IPS DF 4.7 (cell line): ENCODE results near the gene SCTR.
"Not testable (repeated sequence)": the region's sequence is repeated elsewhere in the genome, so short reads cannot be mapped to it uniquely, and the experiment has no call there.

Experiments used
- DNase-seq: peaks from one replicate; pipeline ENCODE4 v3.0.0-alpha.2; 2013; ENCODE audit warnings: low spot score; ENCODE audit errors: extremely low read depth

Gene SCTR

DNA sequence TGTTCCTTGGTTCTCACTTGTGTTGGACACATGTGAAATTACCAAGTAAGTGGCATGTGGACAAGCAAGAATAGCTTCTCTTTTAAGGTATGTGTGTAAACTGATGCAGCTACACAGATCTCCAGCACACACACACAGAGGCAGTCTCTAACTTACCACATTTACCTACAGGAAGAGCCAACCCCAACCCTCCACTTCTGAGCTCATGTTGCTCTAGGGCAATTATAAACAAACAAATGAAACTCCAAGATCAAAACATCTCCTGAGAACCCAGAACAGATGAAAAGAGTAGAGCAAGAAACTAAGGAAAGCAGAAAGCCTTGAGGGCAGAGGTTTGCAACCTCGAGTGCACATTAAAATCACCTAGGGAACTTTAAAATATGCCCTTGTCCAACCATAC, 108.7 kb downstream of the SCTR start:
- no peak for DNase-seq

DNA sequence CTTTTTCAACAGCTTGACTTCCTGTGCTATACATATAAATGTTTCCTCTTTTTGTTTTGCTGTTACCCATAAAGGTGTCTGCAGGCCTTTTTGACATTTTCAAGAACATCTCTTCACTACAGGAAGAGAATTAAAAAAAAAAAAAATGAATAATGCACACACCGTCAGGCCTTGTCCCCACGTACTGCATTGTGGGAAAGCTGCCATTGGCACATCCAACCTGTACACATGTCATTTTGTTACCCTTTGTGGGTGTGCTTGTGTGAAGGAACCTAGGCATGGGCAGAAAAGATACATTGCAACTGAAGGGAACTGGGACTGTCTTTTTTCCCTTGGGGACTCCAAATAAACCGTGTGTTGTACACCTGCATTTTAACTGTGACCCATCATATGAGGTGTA, 109.4 kb downstream of the SCTR start:
- no peak for DNase-seq

DNA sequence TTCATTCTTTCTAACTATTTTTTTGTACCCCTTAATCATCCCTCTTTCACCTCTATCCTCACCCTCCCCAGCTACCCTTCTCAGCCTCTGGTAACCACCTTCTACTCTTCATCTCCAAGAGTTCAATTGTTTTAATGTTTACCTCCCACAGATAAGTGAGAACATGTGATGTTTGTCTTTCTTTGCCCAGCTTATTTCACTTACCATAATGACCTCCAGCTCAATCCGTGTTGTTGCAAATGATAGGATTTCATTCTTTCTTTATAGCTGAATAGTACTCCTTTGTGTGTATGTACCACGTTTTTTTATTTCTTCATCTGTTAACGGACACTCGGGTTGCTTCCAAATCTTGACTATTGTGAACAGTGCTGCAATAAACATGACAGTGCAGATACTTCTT, 114.8 kb downstream of the SCTR start:
- DNase-seq, result no peak

DNA sequence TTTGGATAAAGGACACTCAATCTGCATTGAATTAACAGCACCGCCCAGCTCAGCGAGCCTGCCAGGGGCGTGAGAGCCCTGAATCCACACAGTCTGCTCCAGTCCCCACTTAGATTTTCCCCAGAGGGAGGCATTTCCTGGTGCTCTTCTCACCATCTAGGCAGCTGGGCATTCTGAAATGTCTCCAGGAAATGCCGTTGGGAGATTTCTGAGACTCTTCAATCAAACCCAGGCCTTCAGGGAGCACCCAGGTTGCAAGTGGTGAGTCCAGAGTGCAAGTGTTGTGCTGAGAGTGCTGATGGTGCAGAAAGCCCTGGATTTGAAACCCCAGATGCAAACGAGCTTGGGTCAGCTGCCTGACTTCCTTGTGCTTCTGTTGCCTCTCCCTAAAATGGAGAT, 116.1 kb downstream of the SCTR start:
- DNase-seq, result no peak

DNA sequence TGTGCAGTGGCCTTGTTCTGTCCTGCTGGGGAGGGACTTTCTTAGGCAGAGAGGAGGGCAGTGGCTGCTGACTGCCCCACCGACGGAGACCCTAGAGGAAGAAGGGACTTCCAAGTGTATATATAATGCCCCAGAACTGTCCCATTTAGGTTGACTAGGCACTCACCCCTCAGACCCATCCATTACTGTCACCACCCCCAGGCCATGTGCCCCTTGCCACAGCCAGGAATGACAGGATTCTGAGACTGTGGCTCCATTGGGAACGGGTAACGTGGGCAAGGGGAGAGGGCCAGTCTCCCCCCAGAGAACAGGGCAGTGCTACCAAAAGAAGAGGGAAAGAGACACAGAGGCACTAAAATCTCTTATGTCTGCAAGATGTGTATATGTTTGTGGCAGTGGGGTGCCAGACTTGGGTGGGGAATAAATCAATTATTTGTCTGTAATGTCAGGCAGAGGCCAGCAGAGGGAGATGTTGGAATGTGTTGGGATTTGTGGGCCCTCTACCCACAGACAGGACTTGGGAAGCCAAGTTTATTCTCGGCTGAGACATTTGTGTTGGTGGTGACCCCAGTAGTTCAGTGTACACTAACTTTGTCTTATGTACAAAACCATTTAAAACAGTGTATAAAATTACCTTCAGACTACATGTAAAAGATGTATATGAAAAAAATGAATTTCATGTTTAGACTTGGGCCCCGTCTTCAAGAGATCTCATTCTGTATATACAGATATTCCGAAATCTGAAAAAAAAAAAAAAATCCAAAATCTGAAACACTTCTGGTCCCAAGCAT, 116.7 kb downstream of the SCTR start:
- peak; percentile 41 for DNase-seq

DNA sequence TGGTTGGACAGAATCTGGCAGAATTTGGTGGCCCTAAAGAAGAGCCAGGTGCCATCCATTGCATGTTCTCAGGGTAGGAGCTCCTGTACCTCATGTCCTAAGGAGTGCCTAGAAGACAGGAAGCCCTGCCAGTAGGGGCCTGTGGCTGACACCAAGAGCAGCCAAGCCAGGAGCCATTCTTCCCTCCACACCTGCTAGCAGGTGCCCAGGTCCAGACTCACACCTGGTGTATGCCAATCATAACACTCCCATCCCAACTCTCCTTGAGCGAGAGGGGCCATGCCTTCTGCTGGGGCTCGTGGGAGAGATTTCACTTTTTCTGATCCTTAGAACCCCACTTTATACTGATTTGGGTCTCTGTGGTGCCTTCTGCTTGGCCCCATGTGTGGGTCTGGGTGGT, 119.1 kb downstream of the SCTR start:
- DNase-seq, result no peak

DNA sequence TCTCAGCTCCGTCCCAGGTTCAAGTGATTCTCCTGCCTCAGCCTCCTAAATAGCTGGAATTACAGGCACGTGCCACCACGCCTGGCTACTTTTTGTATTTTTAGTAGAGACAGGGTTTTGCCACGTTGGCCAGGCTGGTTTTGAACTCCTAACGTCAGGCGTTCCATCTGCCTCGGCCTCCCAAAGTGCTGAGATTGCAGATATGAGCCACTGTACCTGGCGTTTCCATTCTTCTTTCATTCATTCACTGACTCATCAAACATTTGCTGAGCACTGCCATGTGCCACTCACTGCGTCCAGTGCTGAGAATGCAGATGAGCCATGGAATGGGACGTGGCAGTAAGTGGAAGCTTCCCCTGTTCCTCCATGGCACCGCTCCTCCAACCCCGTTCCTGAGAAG, 120.7 kb downstream of the SCTR start:
- not testable (repeated sequence) for DNase-seq

DNA sequence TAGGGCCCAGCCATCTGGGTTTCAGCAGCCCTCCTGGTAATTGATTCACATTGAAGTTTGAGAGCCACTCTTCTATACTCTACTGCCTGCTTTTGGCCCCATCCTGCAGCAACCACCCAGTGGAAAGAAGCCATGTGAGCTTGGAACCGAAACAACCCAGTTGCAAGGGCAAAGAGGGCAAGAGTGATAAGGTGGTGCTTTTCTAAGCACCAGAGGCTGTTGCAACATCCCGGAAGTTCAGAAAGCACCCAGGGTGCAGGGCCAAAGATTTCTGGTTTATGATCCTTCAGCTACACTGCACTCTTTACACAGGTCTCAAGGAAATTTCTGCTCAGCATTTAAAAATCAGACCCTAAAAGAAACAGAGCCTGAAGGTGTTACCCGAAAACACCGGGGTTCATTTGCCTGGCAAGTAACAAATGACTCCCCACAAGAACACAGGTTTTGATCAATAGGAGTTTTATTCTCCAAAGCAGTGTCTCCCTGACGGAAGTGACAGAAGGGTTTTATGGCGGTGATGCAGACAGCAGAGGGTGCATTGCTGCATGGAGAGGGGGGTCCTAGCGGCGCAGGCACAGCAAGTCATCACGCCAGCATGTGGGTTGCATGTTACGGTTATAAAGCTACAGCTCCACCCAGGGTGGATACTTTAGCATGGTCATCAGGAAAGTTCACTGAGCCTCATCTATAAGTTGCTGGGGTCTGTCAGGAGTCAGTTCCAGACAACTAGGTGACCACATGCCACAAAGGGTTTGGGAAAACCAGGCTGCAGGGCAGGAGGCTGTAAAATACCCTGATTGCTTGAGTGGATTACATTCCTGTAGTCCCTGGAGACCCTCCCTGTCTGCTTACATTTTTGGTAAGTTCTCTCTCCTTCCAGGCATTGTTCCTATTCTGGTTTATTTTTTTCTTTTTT, 121.4 kb downstream of the SCTR start:
- no peak for DNase-seq

DNA sequence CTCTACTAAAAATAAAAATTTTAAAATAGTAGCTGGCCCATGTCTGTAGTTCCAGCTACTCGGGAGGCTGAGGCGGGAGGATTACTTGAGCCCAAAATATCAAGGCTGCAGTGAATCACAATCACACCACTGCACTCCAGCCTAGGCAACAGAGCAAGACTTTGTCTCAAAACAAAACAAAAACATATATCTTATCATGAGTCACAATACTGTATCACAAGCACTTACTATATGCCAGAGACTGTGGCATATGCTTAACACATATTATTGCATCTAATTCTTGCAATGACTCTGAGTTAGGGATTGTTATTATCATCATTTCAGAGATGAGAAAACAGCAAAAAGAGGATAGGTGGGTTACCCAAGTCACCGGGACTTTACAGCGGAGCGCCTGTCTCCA, 122.2 kb downstream of the SCTR start:
- no peak for DNase-seq

DNA sequence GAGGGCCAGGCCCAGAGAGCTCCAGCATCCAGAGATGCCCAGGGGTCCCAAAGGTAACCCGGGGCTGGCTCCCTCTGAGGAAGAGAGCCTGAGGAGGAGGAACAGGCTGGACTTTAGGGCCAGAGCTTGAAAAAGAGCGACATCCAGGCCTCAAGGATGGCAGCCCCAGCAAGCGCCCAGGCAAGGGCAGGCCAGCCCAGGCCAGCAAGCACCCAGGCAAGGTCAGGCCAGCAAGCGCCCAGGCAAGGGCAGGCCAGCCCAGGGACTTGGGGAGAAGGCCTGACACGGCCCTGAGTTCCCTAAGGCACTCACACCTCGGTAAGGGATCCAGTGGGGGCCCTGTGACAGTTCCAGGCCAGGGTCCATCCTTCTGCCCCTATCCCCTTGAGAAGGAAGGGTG, 127.1 kb downstream of the SCTR start:
- DNase-seq, result no peak

DNA sequence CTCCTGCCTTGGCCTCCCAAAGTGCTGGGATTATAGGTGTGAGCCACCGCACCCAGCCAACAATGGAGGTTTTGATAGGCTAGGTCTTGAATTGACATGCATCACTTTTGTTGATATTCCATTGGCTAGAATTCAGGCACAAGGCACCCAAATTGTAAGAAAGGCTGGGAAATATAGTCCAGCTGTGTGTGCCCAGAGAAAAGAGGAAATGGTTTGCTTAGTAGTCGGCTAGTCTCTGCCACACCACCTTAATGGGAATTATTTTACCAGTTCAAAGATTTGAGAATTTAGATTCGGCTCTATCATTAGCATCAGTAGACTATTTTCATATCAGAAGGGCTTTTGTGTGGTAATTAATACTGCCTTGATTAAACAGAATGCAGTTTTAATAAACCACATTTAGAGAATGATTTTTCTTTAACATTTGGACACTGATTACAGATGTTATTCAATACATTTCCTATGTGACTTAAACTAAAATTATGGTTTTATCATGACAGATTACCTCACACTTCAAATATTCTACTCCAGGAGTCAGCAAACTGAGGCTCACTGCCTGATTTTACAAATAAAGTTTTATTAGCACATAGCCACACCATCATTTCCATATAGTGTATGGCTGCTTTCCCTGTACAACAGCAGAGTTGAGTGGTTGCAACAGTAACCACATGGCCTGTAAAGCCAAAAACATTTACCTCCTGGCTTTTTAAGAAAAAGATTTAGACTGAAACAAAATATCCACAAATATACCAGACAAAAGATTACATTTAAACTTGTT, 130.1 kb downstream of the SCTR start:
- DNase-seq, result no peak
